ENCODE results near the gene RPL29. TPM values are rescaled to one million over a fixed set of nuclear protein-coding genes. Genes with fewer than 3 reads are reported as not detected.
A peak's percentile ranks its signal among the peaks of the same experiment; 100 is the strongest.
"Not testable (repeated sequence)": the region's sequence is repeated elsewhere in the genome, so short reads cannot be mapped to it uniquely, and the experiment has no call there.

Gene RPL29
- total and polyA plus RNA-seq, 2 donors (not counting 3 experiments of a cell fraction or from before 2014, with no cell fraction given), result 1,236 to 2,177 TPM

DNA sequence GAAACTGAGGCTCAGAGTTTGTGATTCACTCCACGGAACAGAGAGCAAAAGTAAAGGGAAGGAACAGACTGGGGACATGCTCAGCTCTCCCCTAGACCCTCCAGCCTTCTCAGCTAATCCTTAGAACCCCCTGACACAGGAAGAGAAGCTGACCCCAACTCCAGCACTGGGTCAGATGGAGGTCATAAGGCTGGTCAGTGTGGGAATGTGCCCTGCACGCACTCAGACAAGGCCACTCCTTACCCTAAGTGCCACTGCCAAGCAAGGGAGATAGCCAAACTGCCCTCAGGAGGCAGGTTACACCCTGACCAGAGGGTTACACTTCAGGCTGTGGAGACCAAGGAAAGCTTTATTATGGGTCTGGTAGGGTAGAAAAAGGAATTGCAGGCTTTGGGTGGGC, 1.2 kb downstream of the RPL29 start:
- peak; percentile 18 for FAIRE-seq
- intact Hi-C loops (cut with micrococcal nuclease), result no loop called here
- BruUV-seq (replicated peaks), result TSS peak; percentile 46
- dilution Hi-C loops (cut with MboI; ENCODE audit: extremely low pct_ligation_motif_present, low sequenced_read_pairs), result loop anchor here (10.0 kb wide), 1 partner anchor 150 kb away; no protein-coding TSS in a partner anchor
- ChIA-PET POLR2A (interaction anchor here (2.2 kb wide), 1 partner anchor 11 kb away, joined by 15 read pairs; the partner anchor contains the start of gene ACY1), CTCF (interaction anchor here (2.7 kb wide), 1 partner anchor 12 kb away, joined by 13 read pairs; the partner anchor contains the start of gene ACY1)
- H3K27me3 ChIP-seq (ENCODE audit: control insufficient read depth in 2 of 2, insufficient read depth in 2 of 2, low read length in 2 of 2), result no peaks in the 10 kb centered on the region
- peak overlapping the region; percentile 91 for H3K4me2 ChIP-seq (ENCODE audit: insufficient read depth, low read length)
- no peak for DNase-seq (ENCODE audit: low read depth, low spot score)
- peak overlapping the region; percentile 89 for H3K27ac ChIP-seq (ENCODE audit: insufficient read depth, low read depth, low read length)
- peak overlapping the region; percentile 99 for H3K9ac ChIP-seq (replicated peaks; ENCODE audit: extremely low read depth, insufficient read depth, low read length)
- no peaks in the 10 kb centered on the region for H3K9me1 ChIP-seq (replicated peaks; ENCODE audit: control insufficient read depth, extremely low read depth, insufficient read depth, low read length)
- H4K20me1 ChIP-seq (replicated peaks; ENCODE audit: control insufficient read depth, extremely low read depth, insufficient read depth, low read length), result no peaks in the 10 kb centered on the region
- peaks cover 30% of the 10 kb centered on the region for H3K79me2 ChIP-seq (ENCODE audit: control insufficient read depth, insufficient read depth, low read length)
- H2AFZ ChIP-seq (ENCODE audit: low read depth, low read length), result no peak overlapping the region
- H3K4me1 ChIP-seq (ENCODE audit: control insufficient read depth, extremely low read depth, insufficient read depth, low read length), result peaks cover 19% of the 10 kb centered on the region
- H3K9me3 ChIP-seq (replicated peaks; ENCODE audit: control insufficient read depth, insufficient read depth, low read length), result no peaks in the 10 kb centered on the region
- TF ChIP-seq, protein P1, sequence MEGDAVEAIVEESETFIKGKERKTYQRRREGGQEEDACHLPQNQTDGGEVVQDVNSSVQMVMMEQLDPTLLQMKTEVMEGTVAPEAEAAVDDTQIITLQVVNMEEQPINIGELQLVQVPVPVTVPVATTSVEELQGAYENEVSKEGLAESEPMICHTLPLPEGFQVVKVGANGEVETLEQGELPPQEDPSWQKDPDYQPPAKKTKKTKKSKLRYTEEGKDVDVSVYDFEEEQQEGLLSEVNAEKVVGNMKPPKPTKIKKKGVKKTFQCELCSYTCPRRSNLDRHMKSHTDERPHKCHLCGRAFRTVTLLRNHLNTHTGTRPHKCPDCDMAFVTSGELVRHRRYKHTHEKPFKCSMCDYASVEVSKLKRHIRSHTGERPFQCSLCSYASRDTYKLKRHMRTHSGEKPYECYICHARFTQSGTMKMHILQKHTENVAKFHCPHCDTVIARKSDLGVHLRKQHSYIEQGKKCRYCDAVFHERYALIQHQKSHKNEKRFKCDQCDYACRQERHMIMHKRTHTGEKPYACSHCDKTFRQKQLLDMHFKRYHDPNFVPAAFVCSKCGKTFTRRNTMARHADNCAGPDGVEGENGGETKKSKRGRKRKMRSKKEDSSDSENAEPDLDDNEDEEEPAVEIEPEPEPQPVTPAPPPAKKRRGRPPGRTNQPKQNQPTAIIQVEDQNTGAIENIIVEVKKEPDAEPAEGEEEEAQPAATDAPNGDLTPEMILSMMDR (IDR thresholded peaks at IDR 0.05; ENCODE audit: extremely low read depth in 1 of 2, insufficient read depth in 1 of 2, low read depth in 1 of 2, low read length in 2 of 2), result no peak
- TF ChIP-seq POLR2AphosphoS5 (IDR thresholded peaks at IDR 0.05; ENCODE audit: insufficient read depth, low read depth, low read length) (no peak), FOS (IDR thresholded peaks at IDR 0.05; ENCODE audit: borderline replicate concordance, insufficient read depth, low read length) (no peak), JUN (IDR thresholded peaks at IDR 0.05; ENCODE audit: borderline replicate concordance, insufficient read depth, insufficient read length, low read depth) (no peak), MYC (IDR thresholded peaks at IDR 0.05; ENCODE audit: low read depth, low read length) (no peak), GATA2 (IDR thresholded peaks at IDR 0.05; ENCODE audit: insufficient read depth, insufficient read length, low read depth, low read length) (no peak), POLR2A (IDR thresholded peaks at IDR 0.05; ENCODE audit: low read depth, low read length) (no peak), EZH2 (IDR thresholded peaks at IDR 0.05; ENCODE audit: borderline replicate concordance, low read depth, low read length, severe bottlenecking) (no peak)
- TF ChIP-seq, protein P2, sequence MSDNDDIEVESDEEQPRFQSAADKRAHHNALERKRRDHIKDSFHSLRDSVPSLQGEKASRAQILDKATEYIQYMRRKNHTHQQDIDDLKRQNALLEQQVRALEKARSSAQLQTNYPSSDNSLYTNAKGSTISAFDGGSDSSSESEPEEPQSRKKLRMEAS (IDR thresholded peaks at IDR 0.05; ENCODE audit: insufficient read depth, insufficient read length), result no peak
- H3K4me3 ChIP-seq (replicated peaks in 1 of 3; ENCODE audit: insufficient read depth in 1 of 3, low read depth in 1 of 3, low read length in 3 of 3), result peak overlapping the region; percentile 67 to 96 (median 91)
- peaks cover 16 to 20% of the 10 kb centered on the region in 2 experiments for H3K36me3 ChIP-seq (ENCODE audit: control insufficient read depth in 2 of 2, extremely low read depth in 1 of 2, insufficient read depth in 2 of 2, low read length in 2 of 2)

DNA sequence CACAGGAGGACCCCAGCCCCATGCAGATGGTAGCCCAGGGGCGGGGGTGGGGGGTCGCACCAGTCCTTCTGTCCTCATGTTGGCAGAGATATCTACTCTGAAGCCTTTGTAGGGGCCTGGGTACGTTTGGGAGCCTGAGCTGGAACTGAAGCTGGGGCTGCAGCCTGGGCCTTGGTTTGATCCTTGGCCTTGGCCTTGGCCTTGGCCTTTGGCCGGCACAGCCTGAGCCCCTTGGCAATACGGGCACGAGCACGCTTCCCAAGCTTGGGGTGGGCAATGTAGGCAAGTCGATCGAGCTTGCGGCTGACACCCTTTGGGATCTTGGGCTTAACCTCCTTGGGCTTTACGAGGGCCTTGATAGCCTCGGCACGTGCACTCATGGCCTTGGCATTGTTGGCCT, 2.0 kb downstream of the RPL29 start:
- intact Hi-C loops (cut with micrococcal nuclease); FAIRE-seq; H4K20me1 ChIP-seq (replicated peaks; ENCODE audit: control insufficient read depth, extremely low read depth, insufficient read depth, low read length); H3K9me3 ChIP-seq (replicated peaks; ENCODE audit: control insufficient read depth, insufficient read depth, low read length); H2AFZ ChIP-seq (ENCODE audit: low read depth, low read length); H3K27me3 ChIP-seq (ENCODE audit: control insufficient read depth in 2 of 2, insufficient read depth in 2 of 2, low read length in 2 of 2); H3K9me1 ChIP-seq (replicated peaks; ENCODE audit: control insufficient read depth, extremely low read depth, insufficient read depth, low read length); H3K4me3 ChIP-seq (replicated peaks in 1 of 3; ENCODE audit: insufficient read depth in 1 of 3, low read depth in 1 of 3, low read length in 3 of 3); POLR2A ChIA-PET; H3K4me2 ChIP-seq (ENCODE audit: insufficient read depth, low read length); H3K9ac ChIP-seq (replicated peaks; ENCODE audit: extremely low read depth, insufficient read depth, low read length); BruUV-seq (replicated peaks); DNase-seq (ENCODE audit: low read depth, low spot score); H3K27ac ChIP-seq (ENCODE audit: insufficient read depth, low read depth, low read length): not testable (repeated sequence)
- CTCF ChIA-PET, result interaction anchor here (2.7 kb wide), 1 partner anchor 11 kb away, joined by 13 read pairs; the partner anchor contains the start of gene ACY1
- Histone ChIP-seq H3K4me1 (ENCODE audit: control insufficient read depth, extremely low read depth, insufficient read depth, low read length) (peaks cover 19% of the 10 kb centered on the region), H3K79me2 (ENCODE audit: control insufficient read depth, insufficient read depth, low read length) (peaks cover 30% of the 10 kb centered on the region), H3K36me3 (ENCODE audit: control insufficient read depth in 2 of 2, extremely low read depth in 1 of 2, insufficient read depth in 2 of 2, low read length in 2 of 2) (peaks cover 16 to 20% of the 10 kb centered on the region in 2 experiments)
- dilution Hi-C loops (cut with MboI; ENCODE audit: extremely low pct_ligation_motif_present, low sequenced_read_pairs), result loop anchor here (10.0 kb wide), 1 partner anchor 151 kb away; no protein-coding TSS in a partner anchor

Measured in endothelial cell of umbilical vein (primary cell).